Tibial nerve (tissue), 4 donors: Measurements from ENCODE around the gene GMPS.

Source experiments
- EP300 ChIP-seq, 2 donors: sonication (generic); formaldehyde crosslinking; IDR thresholded peaks; one replicate each; pipeline ENCODE4 v1.6.1; 2017; ENCODE audit warnings: antibody characterized with exemption in 2 of 2, mild to moderate bottlenecking in 1 of 2
- TF ChIP-seq, protein P1 (sequence below), 5 experiments: fragments of 200-600 bp in 3 of 5; fragments of 450-650 bp in 2 of 5; sonication (generic) in 3 of 5; IDR thresholded peaks; one replicate each; pipeline ENCODE4 v1.5.1; 2016 to 2019; ENCODE audit warnings: antibody characterized with exemption in 5 of 5, mild to moderate bottlenecking in 3 of 5, moderate library complexity in 2 of 5

DNA sequence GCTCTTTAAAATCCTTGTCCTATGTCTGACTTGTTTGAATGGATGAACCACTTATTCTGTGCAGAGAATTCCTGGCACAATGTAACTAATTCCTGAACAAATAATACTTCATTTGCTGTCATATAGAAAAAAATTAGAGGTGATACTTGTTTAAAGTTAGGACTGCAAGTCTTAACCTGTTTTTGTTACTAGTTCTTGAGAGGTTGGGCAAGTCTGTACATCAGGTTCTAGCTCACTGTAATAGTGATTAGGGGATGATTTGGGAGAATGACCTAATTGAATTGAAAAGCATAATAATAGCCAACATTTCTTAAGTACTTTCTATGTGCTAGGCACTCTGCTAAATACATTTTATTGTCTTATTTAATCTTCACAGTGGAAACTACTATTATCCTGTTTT is 49.3 kb downstream of the GMPS start:
- TF ChIP-seq, protein P1, sequence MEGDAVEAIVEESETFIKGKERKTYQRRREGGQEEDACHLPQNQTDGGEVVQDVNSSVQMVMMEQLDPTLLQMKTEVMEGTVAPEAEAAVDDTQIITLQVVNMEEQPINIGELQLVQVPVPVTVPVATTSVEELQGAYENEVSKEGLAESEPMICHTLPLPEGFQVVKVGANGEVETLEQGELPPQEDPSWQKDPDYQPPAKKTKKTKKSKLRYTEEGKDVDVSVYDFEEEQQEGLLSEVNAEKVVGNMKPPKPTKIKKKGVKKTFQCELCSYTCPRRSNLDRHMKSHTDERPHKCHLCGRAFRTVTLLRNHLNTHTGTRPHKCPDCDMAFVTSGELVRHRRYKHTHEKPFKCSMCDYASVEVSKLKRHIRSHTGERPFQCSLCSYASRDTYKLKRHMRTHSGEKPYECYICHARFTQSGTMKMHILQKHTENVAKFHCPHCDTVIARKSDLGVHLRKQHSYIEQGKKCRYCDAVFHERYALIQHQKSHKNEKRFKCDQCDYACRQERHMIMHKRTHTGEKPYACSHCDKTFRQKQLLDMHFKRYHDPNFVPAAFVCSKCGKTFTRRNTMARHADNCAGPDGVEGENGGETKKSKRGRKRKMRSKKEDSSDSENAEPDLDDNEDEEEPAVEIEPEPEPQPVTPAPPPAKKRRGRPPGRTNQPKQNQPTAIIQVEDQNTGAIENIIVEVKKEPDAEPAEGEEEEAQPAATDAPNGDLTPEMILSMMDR (IDR thresholded peaks at IDR 0.05): no peak
- no peak for TF ChIP-seq EP300 (IDR thresholded peaks at IDR 0.05)
